GM18870 (cell line): ENCODE data around the gene PEAK1.

Source experiments
- ATAC-seq: cut with Tn5 transposase; IDR thresholded peaks from one replicate; pipeline ENCODE4 v1.9.1; 2021; ENCODE audit warnings: moderate library complexity; ENCODE audit not compliant: unreplicated experiment

PEAK1 gene

GRCh38 chr15:77143191-77143590 lies 276.7 kb downstream of the PEAK1 start:
- no peak for ATAC-seq

- ATAC-seq: no peak
Measured at GRCh38 chr15:77140220-77140619, 279.7 kb downstream of the PEAK1 start.

GRCh38 chr15:77139312-77139711 lies 280.6 kb downstream of the PEAK1 start:
- no peak for ATAC-seq

- ATAC-seq: no peak
Measured at GRCh38 chr15:77138167-77138522, 281.8 kb downstream of the PEAK1 start.

GRCh38 chr15:77135181-77135580 lies 284.7 kb downstream of the PEAK1 start:
- no peak for ATAC-seq

- no peak for ATAC-seq
Measured at GRCh38 chr15:77130315-77130930, 289.5 kb downstream of the PEAK1 start.

GRCh38 chr15:77127626-77128025 lies 292.3 kb downstream of the PEAK1 start:
- no peak for ATAC-seq

GRCh38 chr15:77126529-77127326 lies 293.2 kb downstream of the PEAK1 start:
- ATAC-seq: no peak

GRCh38 chr15:77123854-77124253 lies 296.1 kb downstream of the PEAK1 start:
- no peak for ATAC-seq

- no peak for ATAC-seq
Measured at GRCh38 chr15:77122576-77122975, 297.3 kb downstream of the PEAK1 start.

GRCh38 chr15:77121599-77121998 lies 298.3 kb downstream of the PEAK1 start:
- ATAC-seq: no peak

- no peak for ATAC-seq
Measured at GRCh38 chr15:77120576-77120975, 299.3 kb downstream of the PEAK1 start.

GRCh38 chr15:77119446-77119845 lies 300.5 kb downstream of the PEAK1 start:
- no peak for ATAC-seq

- no peak for ATAC-seq
Measured at GRCh38 chr15:77118882-77119321, 301.0 kb downstream of the PEAK1 start.

- ATAC-seq: no peak
Measured at GRCh38 chr15:77115179-77115578, 304.7 kb downstream of the PEAK1 start.

- ATAC-seq: no peak
Measured at GRCh38 chr15:77112838-77113504, 306.9 kb downstream of the PEAK1 start.

GRCh38 chr15:77111789-77112188 lies 308.1 kb downstream of the PEAK1 start:
- no peak for ATAC-seq

GRCh38 chr15:77107531-77108355 lies 312.2 kb downstream of the PEAK1 start:
- ATAC-seq: no peak

- no peak for ATAC-seq
Measured at GRCh38 chr15:77107068-77107467, 312.8 kb downstream of the PEAK1 start.

GRCh38 chr15:77104155-77104554 lies 315.7 kb downstream of the PEAK1 start:
- no peak for ATAC-seq
